H1 (cell line): Measurements from ENCODE around the gene HAND1. TPM values are rescaled to one million over a fixed set of nuclear protein-coding genes. Genes with fewer than 3 reads are reported as not detected.

Experiments used
- CTCF ChIA-PET: fragments of 300-600 bp; sonication (Branson Sonifier 250); formaldehyde crosslinking; loops from one replicate; lab custom pipeline; 2021; ENCODE audit not compliant: partially characterized antibody; lab: Charles Lee
- POLR2A ChIA-PET: fragments of 300-600 bp; sonication (Branson Sonifier 250); formaldehyde crosslinking; loops from one replicate; lab custom pipeline; 2021; ENCODE audit warnings: inconsistent platforms; ENCODE audit not compliant: partially characterized antibody; lab: Charles Lee
- DNase-seq, 2 experiments: peaks; one replicate each; pipeline versions ENCODE4 v3.0.0 to v3.0.0-alpha.2; 2010 to 2022; ENCODE audit warnings: low spot score in 2 of 2, low read depth in 1 of 2, mixed read lengths in 1 of 2
- FAIRE-seq: peaks from 2 replicates; lab custom pipeline; 2011; peaks lifted over from hg19 to GRCh38; lab: Jason Lieb, UNC
- H2AFZ ChIP-seq: 2 replicates; pipeline ENCODE4 v1.8.1; 2012; ENCODE audit warnings: low read length, inconsistent platforms
- H2AK5ac ChIP-seq: 2 replicates; pipeline ENCODE4 v1.6.1; 2013; ENCODE audit warnings: low read depth, low read length
- H2BK120ac ChIP-seq: replicated peaks from 2 replicates; pipeline ENCODE3; 2013; ENCODE audit warnings: low read depth, low read length, inconsistent platforms
- H2BK12ac ChIP-seq: 2 replicates; pipeline ENCODE4 v1.6.1; 2013; ENCODE audit warnings: low read depth, low read length
- H2BK15ac ChIP-seq: 2 replicates; pipeline ENCODE4 v1.6.1; 2013; ENCODE audit warnings: low read length
- H2BK20ac ChIP-seq: 2 replicates; pipeline ENCODE4 v1.6.1; 2013; ENCODE audit warnings: low read length
- H2BK5ac ChIP-seq: 2 replicates; pipeline ENCODE4 v1.6.1; 2013; ENCODE audit warnings: low read depth, low read length
- H3K14ac ChIP-seq: 2 replicates; pipeline ENCODE4 v1.6.1; 2013; ENCODE audit warnings: inconsistent platforms; ENCODE audit not compliant: insufficient read length
- H3K18ac ChIP-seq: 2 replicates; pipeline ENCODE4 v1.6.1; 2013; ENCODE audit warnings: low read length; ENCODE audit errors: extremely low read depth
- H3K23ac ChIP-seq: 2 replicates; pipeline ENCODE4 v1.6.1; 2013; ENCODE audit warnings: inconsistent platforms; ENCODE audit not compliant: insufficient read length
- H3K23me2 ChIP-seq: 2 replicates; pipeline ENCODE4 v1.6.1; 2013; ENCODE audit warnings: low read depth, low read length
- H3K27ac ChIP-seq: 2 replicates; pipeline ENCODE4 v1.6.1; 2011; ENCODE audit warnings: low read depth, low read length, inconsistent platforms
- H3K27me3 ChIP-seq, 4 experiments: replicated peaks in 1 of 4; 1 replicate in 1 of 4; 2 replicates in 3 of 4; pipeline versions ENCODE4 v1.6.1 to v1.8.1; 2011 to 2013; ENCODE audit warnings: low read length in 3 of 4, mild to moderate bottlenecking in 3 of 4, inconsistent platforms in 2 of 4, mixed read lengths in 2 of 4, moderate library complexity in 1 of 4; ENCODE audit not compliant: control insufficient read depth in 3 of 4, insufficient read depth in 3 of 4; ENCODE audit errors: extremely low read depth in 1 of 4
- H3K36me3 ChIP-seq, 4 experiments: 2 replicates each; pipeline versions ENCODE4 v1.6.1 to v1.8.1; 2011 to 2013; ENCODE audit warnings: mild to moderate bottlenecking in 4 of 4, low read length in 3 of 4, moderate library complexity in 2 of 4, control low read depth in 1 of 4, inconsistent platforms in 1 of 4; ENCODE audit not compliant: insufficient read depth in 4 of 4, control insufficient read depth in 2 of 4
- H3K4ac ChIP-seq: replicated peaks from 2 replicates; pipeline ENCODE3; 2013; ENCODE audit warnings: low read length, low read depth, mixed read lengths, inconsistent platforms; ENCODE audit not compliant: insufficient read length
- H3K4me1 ChIP-seq, 4 experiments: replicated peaks in 1 of 4; 1 replicate in 1 of 4; 2 replicates in 3 of 4; pipeline versions ENCODE4 v1.6.1 to v1.8.1; 2011 to 2013; ENCODE audit warnings: low read length in 3 of 4, inconsistent platforms in 2 of 4, mixed read lengths in 1 of 4; ENCODE audit not compliant: insufficient read depth in 4 of 4, control insufficient read depth in 3 of 4
- H3K4me2 ChIP-seq, 2 experiments: 2 replicates each; pipeline versions ENCODE4 v1.6.1 to v1.8.1; 2011 to 2013; ENCODE audit warnings: low read depth in 2 of 2, low read length in 2 of 2, control low read depth in 1 of 2, inconsistent platforms in 1 of 2, mild to moderate bottlenecking in 1 of 2; ENCODE audit not compliant: insufficient read depth in 1 of 2
- H3K4me3 ChIP-seq, 4 experiments: fragments of 200-600, 300-600 bp in 1 of 4; sonication (generic), shearing (Covaris generic), sonication (Bioruptor Twin) in 1 of 4; 2 replicates each; pipeline versions ENCODE4 v1.5.1 to v1.8.1; 2011 to 2016; ENCODE audit warnings: low read length in 4 of 4, low read depth in 3 of 4, control low read depth in 2 of 4, inconsistent platforms in 2 of 4, mild to moderate bottlenecking in 2 of 4, mixed read lengths in 1 of 4, moderate library complexity in 1 of 4; ENCODE audit not compliant: insufficient read depth in 2 of 4; ENCODE audit errors: extremely low read depth in 1 of 4
- H3K56ac ChIP-seq: replicated peaks from 2 replicates; pipeline ENCODE3; 2013; ENCODE audit warnings: low read depth, mild to moderate bottlenecking, mixed read lengths, low read length, inconsistent platforms; ENCODE audit not compliant: insufficient read length
- H3K79me1 ChIP-seq: 2 replicates; pipeline ENCODE4 v1.6.1; 2013; ENCODE audit warnings: low read depth, low read length, control low read depth
- H3K79me2 ChIP-seq, 2 experiments: 2 replicates each; pipeline versions ENCODE4 v1.6.1 to v1.8.1; 2012 to 2013; ENCODE audit warnings: low read length in 2 of 2, mild to moderate bottlenecking in 2 of 2, inconsistent platforms in 1 of 2; ENCODE audit not compliant: insufficient read depth in 2 of 2, control insufficient read depth in 1 of 2
- H3K9ac ChIP-seq, 4 experiments: replicated peaks in 1 of 4; 1 replicate in 1 of 4; 2 replicates in 3 of 4; pipeline versions ENCODE4 v1.6.1 to v1.8.1; 2011 to 2013; ENCODE audit warnings: low read depth in 3 of 4, low read length in 3 of 4, control low read depth in 2 of 4, mild to moderate bottlenecking in 2 of 4, moderate library complexity in 2 of 4, inconsistent platforms in 1 of 4; ENCODE audit errors: extremely low read depth in 1 of 4
- H3K9me3 ChIP-seq, 2 experiments: 2 replicates each; pipeline versions ENCODE4 v1.6.1 to v1.8.1; 2012 to 2013; ENCODE audit warnings: mild to moderate bottlenecking in 2 of 2, moderate library complexity in 2 of 2, control low read depth in 1 of 2, inconsistent platforms in 1 of 2, low read depth in 1 of 2, low read length in 1 of 2, mixed read lengths in 1 of 2; ENCODE audit not compliant: insufficient read depth in 2 of 2
- H4K20me1 ChIP-seq, 2 experiments: replicated peaks in 1 of 2; 2 replicates each; pipeline versions ENCODE3 to v1.8.1; 2011 to 2013; ENCODE audit warnings: inconsistent platforms in 2 of 2, low read length in 2 of 2, mild to moderate bottlenecking in 1 of 2; ENCODE audit not compliant: insufficient read depth in 2 of 2, control insufficient read depth in 1 of 2
- H4K5ac ChIP-seq: 2 replicates; pipeline ENCODE4 v1.6.1; 2013; ENCODE audit warnings: low read length, low read depth, mixed read lengths, inconsistent platforms; ENCODE audit not compliant: insufficient read length
- H4K8ac ChIP-seq: 2 replicates; pipeline ENCODE4 v1.8.0; 2013; ENCODE audit warnings: mild to moderate bottlenecking, moderate library complexity, low read length, inconsistent platforms; ENCODE audit not compliant: insufficient read depth; ENCODE audit errors: extremely low read depth
- H4K91ac ChIP-seq: replicated peaks from 2 replicates; pipeline ENCODE3; 2013; ENCODE audit warnings: low read length, mixed read lengths, inconsistent platforms; ENCODE audit not compliant: insufficient read length
- CTBP2 ChIP-seq: IDR thresholded peaks from 2 replicates; pipeline ENCODE4 v1.7.0; 2011; ENCODE audit warnings: borderline replicate concordance, mild to moderate bottlenecking, moderate library complexity, mixed read lengths, low read length; ENCODE audit not compliant: insufficient read depth, insufficient read length
- WGBS, 2 experiments: shearing (Covaris generic) in 1 of 2; methylation state at CpG; one replicate each; pipeline versions ENCODE4 v1.1.6 to v1.1.7; 2013 to 2015; ENCODE audit warnings: low lambda C conversion rate in 2 of 2, mixed read lengths in 2 of 2, inconsistent platforms in 1 of 2, low coverage in 1 of 2, missing lambda C conversion rate in 1 of 2; ENCODE audit not compliant: insufficient replicate concordance in 2 of 2, insufficient coverage in 1 of 2, insufficient read length in 1 of 2; ENCODE audit errors: extremely low coverage in 1 of 2, missing lambda C conversion rate in 1 of 2; 5-methylcytosine and 5-hydroxymethylcytosine counted together
- polyA plus RNA-seq, 7 experiments: library from polyadenylated mRNA; depleted of rRNA in 3 of 7; stranded (reverse) in 5 of 7; unstranded in 2 of 7; fragments of >200 nt in 5 of 7; fragments of 200-250 nt in 2 of 7; gene quantifications; 1 replicate in 5 of 7; 2 replicates in 1 of 7; 4 replicates in 1 of 7; pipeline versions ENCODE4 v1.2.1 to v1.2.3, GENCODE V29; 2011 to 2013; ENCODE audit warnings: missing spikeins in 2 of 7, mixed read lengths in 2 of 7
- total RNA-seq: library from RNA; stranded (reverse); fragmentation: NEBNext Ultra II Directional; extraction: Animal tissue kit (Norgen Biotek cat#: 25700); gene quantifications from 2 replicates; pipeline ENCODE4 v1.2.1, GENCODE V29; 2021

The HAND1 gene
- total and polyA plus RNA-seq, 2 of the 8 experiments (the other 6 are each of a cell fraction or from before 2014, with no cell fraction given), result 0.06 TPM; not detected in 1

GRCh38 chr5:154524181-154524580, 46.2 kb upstream of the HAND1 start:
- no peak overlapping the region for H4K5ac ChIP-seq
- no peak overlapping the region for H4K91ac ChIP-seq
- no peak overlapping the region for H2BK20ac ChIP-seq
- H2BK120ac ChIP-seq, result no peak overlapping the region
- no peak overlapping the region for H3K14ac ChIP-seq
- H3K79me1 ChIP-seq, result no peaks in the 10 kb centered on the region
- DNase-seq (no peak), FAIRE-seq (no peak)
- H3K4me3 ChIP-seq, result no peak overlapping the region
- H2AFZ ChIP-seq, result 0 out of 2 replicates have a peak overlapping the region, but pooled peaks have one; percentile 45
- WGBS, 2 experiments, result 89% methylated on average over 4 of the region's 4 CpGs; no CpG with 5 or more reads in 1 of the 2 experiments
- no peak overlapping the region for H2BK15ac ChIP-seq
- no peak overlapping the region for H2AK5ac ChIP-seq
- CTCF ChIA-PET, result interaction anchor here (0.8 to 4.0 kb wide), 14 partner anchors 12 to 102 kb away, joined by 3 to 18 read pairs (median 5); no protein-coding TSS in a partner anchor
- no peak overlapping the region for H2BK12ac ChIP-seq
- H2BK5ac ChIP-seq, result no peak overlapping the region
- no peaks in the 10 kb centered on the region for H4K20me1 ChIP-seq
- no peaks in the 10 kb centered on the region for H3K36me3 ChIP-seq
- peaks cover 0 to 7% (median under 1%) of the 10 kb centered on the region in 4 experiments; a peak in 4 of 7 replicates for H3K4me1 ChIP-seq
- H3K9me3 ChIP-seq, result no peaks in the 10 kb centered on the region
- H3K4me2 ChIP-seq, result no peak overlapping the region
- H3K9ac ChIP-seq, result no peak overlapping the region
- H3K23ac ChIP-seq, result no peak overlapping the region
- no peaks in the 10 kb centered on the region; the same call in 1 of the 2 replicates for H3K23me2 ChIP-seq
- H3K27me3 ChIP-seq, result peaks cover 0 to 4% (median 3%) of the 10 kb centered on the region in 4 experiments; a peak in 3 of 7 replicates
- TF ChIP-seq CTBP2, result no peak
- no peaks in the 10 kb centered on the region for H3K79me2 ChIP-seq
- no peak overlapping the region for H3K27ac ChIP-seq
- H4K8ac ChIP-seq, result no peak overlapping the region
- H3K18ac ChIP-seq, result no peak overlapping the region
- POLR2A ChIA-PET, result no interaction called here
- H3K4ac ChIP-seq, result no peak overlapping the region
- H3K56ac ChIP-seq, result no peak overlapping the region
